ENCODE measurements around the gene UTY.

- TF ChIP-seq, protein P1, sequence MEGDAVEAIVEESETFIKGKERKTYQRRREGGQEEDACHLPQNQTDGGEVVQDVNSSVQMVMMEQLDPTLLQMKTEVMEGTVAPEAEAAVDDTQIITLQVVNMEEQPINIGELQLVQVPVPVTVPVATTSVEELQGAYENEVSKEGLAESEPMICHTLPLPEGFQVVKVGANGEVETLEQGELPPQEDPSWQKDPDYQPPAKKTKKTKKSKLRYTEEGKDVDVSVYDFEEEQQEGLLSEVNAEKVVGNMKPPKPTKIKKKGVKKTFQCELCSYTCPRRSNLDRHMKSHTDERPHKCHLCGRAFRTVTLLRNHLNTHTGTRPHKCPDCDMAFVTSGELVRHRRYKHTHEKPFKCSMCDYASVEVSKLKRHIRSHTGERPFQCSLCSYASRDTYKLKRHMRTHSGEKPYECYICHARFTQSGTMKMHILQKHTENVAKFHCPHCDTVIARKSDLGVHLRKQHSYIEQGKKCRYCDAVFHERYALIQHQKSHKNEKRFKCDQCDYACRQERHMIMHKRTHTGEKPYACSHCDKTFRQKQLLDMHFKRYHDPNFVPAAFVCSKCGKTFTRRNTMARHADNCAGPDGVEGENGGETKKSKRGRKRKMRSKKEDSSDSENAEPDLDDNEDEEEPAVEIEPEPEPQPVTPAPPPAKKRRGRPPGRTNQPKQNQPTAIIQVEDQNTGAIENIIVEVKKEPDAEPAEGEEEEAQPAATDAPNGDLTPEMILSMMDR (IDR thresholded peaks at IDR 0.05), result no peak
- TF ChIP-seq POLR2A (IDR thresholded peaks at IDR 0.05), result no peak
These were observed 117.2 kb downstream of the UTY start for GRCh38 chrY:13362662-13363061.

Measured in adrenal gland (tissue), 5 donors.